B cell (primary cell): ENCODE data around the gene UBE2F. TPM values are rescaled to one million over a fixed set of nuclear protein-coding genes. Genes with fewer than 3 reads are reported as not detected.

ENCODE experiments used
- ATAC-seq: fragments of 200-7000 bp; cut with Tn5 transposase; one replicate; pipeline ENCODE4 v1.10.0; 2021; ENCODE audit warnings: low read depth, mild to moderate bottlenecking, moderate number of reproducible peaks, moderate library complexity
- CTCF ChIA-PET: fragments of 350-600 bp; sonication (Branson Sonifier 250); formaldehyde crosslinking; loops from one replicate; lab custom pipeline; 2021; ENCODE audit warnings: antibody characterized with exemption, inconsistent platforms; lab: Charles Lee
- POLR2A ChIA-PET: fragments of 350-600 bp; sonication (Branson Sonifier 250); formaldehyde crosslinking; loops from one replicate; lab custom pipeline; 2021; ENCODE audit warnings: antibody characterized with exemption; lab: Charles Lee
- DNase-seq: peaks from one replicate; pipeline ENCODE4 v3.0.0; 2013
- H2AFZ ChIP-seq: 2 replicates; pipeline ENCODE4 v1.6.1; 2012; ENCODE audit warnings: mild to moderate bottlenecking, low read depth, low read length; ENCODE audit not compliant: insufficient read depth, poor library complexity, severe bottlenecking
- H3K27ac ChIP-seq, 2 donors: 1 replicate in 1 of 2; 2 replicates in 1 of 2; pipeline ENCODE4 v1.5.1; 2012 to 2013; ENCODE audit warnings: low read length in 2 of 2, mild to moderate bottlenecking in 2 of 2, moderate library complexity in 1 of 2
- H3K27me3 ChIP-seq, 4 experiments: fragments of 200-600 bp in 1 of 4; sonication (generic) in 1 of 4; replicated peaks in 1 of 4; 1 replicate in 2 of 4; 2 replicates in 2 of 4; pipeline versions ENCODE4 v1.6.1 to v1.7.0; 2013 to 2016; ENCODE audit warnings: low read length in 3 of 4, mild to moderate bottlenecking in 2 of 4, mixed read lengths in 1 of 4, moderate library complexity in 1 of 4; ENCODE audit not compliant: insufficient read depth in 4 of 4, control insufficient read depth in 3 of 4; ENCODE audit errors: control extremely low read depth in 1 of 4
- H3K36me3 ChIP-seq, 2 experiments: replicated peaks in 1 of 2; 1 replicate in 1 of 2; 2 replicates in 1 of 2; pipeline versions ENCODE4 v1.6.1 to v1.7.1; 2013; ENCODE audit warnings: low read length in 1 of 2; ENCODE audit not compliant: insufficient read depth in 2 of 2, control insufficient read depth in 1 of 2; ENCODE audit errors: control extremely low read depth in 1 of 2, extremely low read depth in 1 of 2
- H3K4me1 ChIP-seq, 2 donors: fragments of 200-600 bp in 1 of 2; sonication (generic) in 1 of 2; 1 replicate in 1 of 2; 2 replicates in 1 of 2; pipeline versions ENCODE4 v1.5.1 to v1.6.1; 2013 to 2017; ENCODE audit warnings: low read length in 2 of 2; ENCODE audit not compliant: control insufficient read depth in 2 of 2, insufficient read depth in 2 of 2
- H3K4me2 ChIP-seq: replicated peaks from 2 replicates; pipeline ENCODE3; 2012; ENCODE audit warnings: mild to moderate bottlenecking, low read depth, low read length; ENCODE audit not compliant: poor library complexity, severe bottlenecking
- H3K4me3 ChIP-seq, 5 experiments: fragments of 200-600 bp in 1 of 5; sonication (generic) in 1 of 5; 1 replicate in 3 of 5; 2 replicates in 2 of 5; pipeline versions ENCODE4 v1.5.1 to v1.7.0; 2011 to 2016; ENCODE audit warnings: low read length in 4 of 5, mild to moderate bottlenecking in 4 of 5, low read depth in 2 of 5, control low read depth in 1 of 5, moderate library complexity in 1 of 5; ENCODE audit not compliant: insufficient read depth in 1 of 5; ENCODE audit errors: control extremely low read depth in 1 of 5, extremely low read depth in 1 of 5
- H3K79me2 ChIP-seq: fragments of 200-600 bp; sonication (generic); one replicate; pipeline ENCODE4 v1.6.0; 2016; ENCODE audit warnings: low read length; ENCODE audit not compliant: control insufficient read depth, insufficient read depth
- H3K9ac ChIP-seq: fragments of 200-600 bp; sonication (generic); 2 replicates; pipeline ENCODE4 v1.6.1; 2017; ENCODE audit warnings: mild to moderate bottlenecking, low read length, moderate library complexity
- H3K9me3 ChIP-seq, 3 donors: one replicate each; pipeline versions ENCODE4 v1.6.1 to v1.7.1; 2013; ENCODE audit warnings: low read length in 2 of 3; ENCODE audit not compliant: control insufficient read depth in 2 of 3, insufficient read depth in 1 of 3; ENCODE audit errors: control extremely low read depth in 1 of 3
- H4K20me1 ChIP-seq: 2 replicates; pipeline ENCODE4 v1.6.0; 2012; ENCODE audit warnings: mild to moderate bottlenecking, low read length; ENCODE audit not compliant: insufficient read depth, control insufficient read depth, poor library complexity, severe bottlenecking
- H3K27ac Mint-ChIP-seq: one replicate; pipeline ENCODE4 v1.8.0; 2021; ENCODE audit warnings: mixed read lengths
- H3K27me3 Mint-ChIP-seq: one replicate; pipeline ENCODE4 v1.8.0; 2021; ENCODE audit warnings: mixed read lengths
- H3K4me1 Mint-ChIP-seq: one replicate; pipeline ENCODE4 v1.8.0; 2021; ENCODE audit warnings: mixed read lengths
- H3K4me3 Mint-ChIP-seq: one replicate; pipeline ENCODE4 v1.8.0; 2021; ENCODE audit warnings: mixed read lengths
- H3K9me3 Mint-ChIP-seq: one replicate; pipeline ENCODE4 v1.8.0; 2022; ENCODE audit warnings: mixed read lengths; ENCODE audit not compliant: insufficient read depth
- EZH2 ChIP-seq: IDR thresholded peaks from 2 replicates; pipeline ENCODE4 v1.6.1; 2012; ENCODE audit warnings: borderline replicate concordance, low read depth, mild to moderate bottlenecking, moderate library complexity, low read length; ENCODE audit not compliant: insufficient read depth, poor library complexity, severe bottlenecking
- WGBS: methylation state at CpG from one replicate; pipeline ENCODE4 v1.1.5; 2013; ENCODE audit warnings: missing lambda C conversion rate; ENCODE audit not compliant: insufficient coverage; 5-methylcytosine and 5-hydroxymethylcytosine counted together
- intact Hi-C: fragments of 100-400 bp; cut with micrococcal nuclease; formaldehyde crosslinking; loops from one replicate; pipeline ENCODE4 v1.10.0; 2022
- polyA plus RNA-seq: library from polyadenylated mRNA; depleted of rRNA; stranded (reverse); fragments of >200 nt; gene quantifications from 2 replicates; pipeline ENCODE4 v1.2.3, GENCODE V29; 2012
- total RNA-seq, 2 donors: library from RNA; stranded (reverse); fragments of 120-200 nt in 1 of 2; gene quantifications; 1 replicate in 1 of 2; 2 replicates in 1 of 2; pipeline versions ENCODE4 v1.2.3 to v1.2.4, GENCODE V29; 2013 to 2022
- TF ChIP-seq, protein P1 (sequence below): fragments of 200-600 bp; IDR thresholded peaks from one replicate; pipeline ENCODE4 v1.8.0; 2022; ENCODE audit warnings: antibody characterized with exemption, mild to moderate bottlenecking

Gene UBE2F
- total and polyA plus RNA-seq, 2 donors (not counting 1 experiment from before 2014, with no cell fraction given), result 22.5 to 57.6 TPM

DNA sequence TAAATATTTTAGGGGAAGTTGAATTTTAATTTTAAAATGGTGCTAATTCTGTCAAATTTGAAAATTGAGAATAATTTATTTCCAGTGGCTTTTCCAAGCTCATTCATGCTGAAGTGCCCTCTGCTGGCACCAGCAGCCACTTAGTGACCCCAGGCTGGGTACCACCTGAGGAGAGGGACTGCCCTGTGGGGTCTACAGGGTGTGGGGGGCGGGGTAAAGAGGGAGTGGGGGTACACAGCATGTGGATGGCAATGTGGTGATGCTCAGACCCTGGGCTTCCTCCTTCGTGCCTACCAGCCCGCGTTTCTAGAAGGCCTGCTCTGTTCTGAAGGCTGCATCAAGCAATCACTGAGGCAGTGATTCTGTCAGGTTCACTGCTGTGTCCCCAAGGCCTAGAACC is 48.9 kb downstream of the UBE2F start:
- intact Hi-C loops, result loop anchor here (5.0 kb wide), 2 partner anchors 48 to 158 kb away; partner anchors contain the start of genes RAMP1 and UBE2F

DNA sequence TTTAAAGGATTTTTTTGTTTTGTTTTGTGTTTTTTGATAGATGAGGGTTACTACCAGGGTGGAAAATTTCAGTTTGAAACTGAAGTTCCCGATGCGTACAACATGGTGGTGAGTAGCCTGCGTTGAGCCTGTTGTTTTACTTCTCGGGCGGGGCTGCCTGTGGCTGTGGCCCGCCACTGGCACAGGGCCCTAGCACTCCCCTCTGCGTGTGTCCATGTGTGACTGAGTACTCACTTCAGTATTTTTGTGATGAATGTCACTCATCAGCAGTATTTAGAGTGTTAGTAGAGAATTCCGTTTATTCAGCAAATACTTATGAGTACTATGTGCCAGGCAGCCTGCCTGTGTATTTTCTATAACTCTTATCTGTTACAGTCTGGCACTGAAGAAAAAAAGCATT is 49.7 kb downstream of the UBE2F start:
- Histone ChIP-seq H3K4me3 (no peak overlapping the region), H2AFZ (no peak overlapping the region), H3K4me1 (peaks cover 0 to 5% of the 10 kb centered on the region in 2 donors), H3K9me3 (no peaks in the 10 kb centered on the region), H3K9ac (no peak overlapping the region), H3K79me2 (peaks cover 9% of the 10 kb centered on the region), H4K20me1 (no peaks in the 10 kb centered on the region), H3K27ac (no peak overlapping the region), H3K4me2 (no peak overlapping the region), H3K27me3 (no peaks in the 10 kb centered on the region), H3K36me3 (peaks cover 0 to 33% of the 10 kb centered on the region in 2 experiments)
- intact Hi-C loops, result loop anchor here (5.0 kb wide), 2 partner anchors 49 to 159 kb away; partner anchors contain the start of genes RAMP1 and UBE2F
- WGBS, result 33% methylated on average over 6 of the region's 8 CpGs
- Mint-ChIP-seq H3K27me3 (no peaks in the 10 kb centered on the region), H3K4me1 (peaks cover 6% of the 10 kb centered on the region), H3K4me3 (no peak overlapping the region), H3K27ac (peak overlapping the region; percentile 41), H3K9me3 (no peaks in the 10 kb centered on the region)
- TF ChIP-seq, protein P1, sequence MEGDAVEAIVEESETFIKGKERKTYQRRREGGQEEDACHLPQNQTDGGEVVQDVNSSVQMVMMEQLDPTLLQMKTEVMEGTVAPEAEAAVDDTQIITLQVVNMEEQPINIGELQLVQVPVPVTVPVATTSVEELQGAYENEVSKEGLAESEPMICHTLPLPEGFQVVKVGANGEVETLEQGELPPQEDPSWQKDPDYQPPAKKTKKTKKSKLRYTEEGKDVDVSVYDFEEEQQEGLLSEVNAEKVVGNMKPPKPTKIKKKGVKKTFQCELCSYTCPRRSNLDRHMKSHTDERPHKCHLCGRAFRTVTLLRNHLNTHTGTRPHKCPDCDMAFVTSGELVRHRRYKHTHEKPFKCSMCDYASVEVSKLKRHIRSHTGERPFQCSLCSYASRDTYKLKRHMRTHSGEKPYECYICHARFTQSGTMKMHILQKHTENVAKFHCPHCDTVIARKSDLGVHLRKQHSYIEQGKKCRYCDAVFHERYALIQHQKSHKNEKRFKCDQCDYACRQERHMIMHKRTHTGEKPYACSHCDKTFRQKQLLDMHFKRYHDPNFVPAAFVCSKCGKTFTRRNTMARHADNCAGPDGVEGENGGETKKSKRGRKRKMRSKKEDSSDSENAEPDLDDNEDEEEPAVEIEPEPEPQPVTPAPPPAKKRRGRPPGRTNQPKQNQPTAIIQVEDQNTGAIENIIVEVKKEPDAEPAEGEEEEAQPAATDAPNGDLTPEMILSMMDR, result no peak
- TF ChIP-seq EZH2, result no peak
- CTCF ChIA-PET, result no interaction called here
- POLR2A ChIA-PET, result no interaction called here
- DNase-seq, result peak; percentile 26
- peak; percentile 45 for ATAC-seq

More for the DNA sequence above, 48.9 kb downstream of the UBE2F start:
- H3K36me3 ChIP-seq, result peaks cover 0 to 26% of the 10 kb centered on the region in 2 experiments
- 98% methylated on average over 4 of the region's 4 CpGs for WGBS
- H3K9me3 ChIP-seq, result no peaks in the 10 kb centered on the region
- H3K79me2 ChIP-seq, result peaks cover 16% of the 10 kb centered on the region
- H2AFZ ChIP-seq, result no peak overlapping the region
- H3K27ac ChIP-seq, result no peak overlapping the region
- DNase-seq, result no peak
- CTCF ChIA-PET, result interaction anchor here (1.0 to 1.1 kb wide), 3 partner anchors 14 to 157 kb away, joined by 3 read pairs; no protein-coding TSS in a partner anchor
- H3K4me3 ChIP-seq, result no peak overlapping the region
- POLR2A ChIA-PET, result interaction anchor here (0.7 kb wide), 1 partner anchor 474 kb away, joined by 5 read pairs; no protein-coding TSS in a partner anchor
- Mint-ChIP-seq H3K9me3 (no peaks in the 10 kb centered on the region), H3K4me3 (no peak overlapping the region), H3K4me1 (peaks cover 6% of the 10 kb centered on the region), H3K27ac (no peak overlapping the region), H3K27me3 (no peaks in the 10 kb centered on the region)
- TF ChIP-seq, protein P1, result no peak
- no peak for TF ChIP-seq EZH2
- no peak overlapping the region for H3K4me2 ChIP-seq
- no peak overlapping the region for H3K9ac ChIP-seq
- peaks cover 7% of the 10 kb centered on the region for H4K20me1 ChIP-seq
- ATAC-seq, result no peak
- H3K4me1 ChIP-seq, result peaks cover 0 to 5% of the 10 kb centered on the region in 2 donors
- no peaks in the 10 kb centered on the region for H3K27me3 ChIP-seq
